GM19239 (cell line): ENCODE data around the gene PRKAA1.
"Not testable (repeated sequence)": the region's sequence is repeated elsewhere in the genome, so short reads cannot be mapped to it uniquely, and the experiment has no call there.

Experiments
- DNase-seq: peaks from one replicate; pipeline ENCODE4 v3.0.0; 2011; ENCODE audit warnings: low spot score; ENCODE audit not compliant: insufficient read length
- FAIRE-seq: peaks from 2 replicates; lab custom pipeline; 2011; peaks lifted over from hg19 to GRCh38; lab: Jason Lieb, UNC

PRKAA1 gene

DNA sequence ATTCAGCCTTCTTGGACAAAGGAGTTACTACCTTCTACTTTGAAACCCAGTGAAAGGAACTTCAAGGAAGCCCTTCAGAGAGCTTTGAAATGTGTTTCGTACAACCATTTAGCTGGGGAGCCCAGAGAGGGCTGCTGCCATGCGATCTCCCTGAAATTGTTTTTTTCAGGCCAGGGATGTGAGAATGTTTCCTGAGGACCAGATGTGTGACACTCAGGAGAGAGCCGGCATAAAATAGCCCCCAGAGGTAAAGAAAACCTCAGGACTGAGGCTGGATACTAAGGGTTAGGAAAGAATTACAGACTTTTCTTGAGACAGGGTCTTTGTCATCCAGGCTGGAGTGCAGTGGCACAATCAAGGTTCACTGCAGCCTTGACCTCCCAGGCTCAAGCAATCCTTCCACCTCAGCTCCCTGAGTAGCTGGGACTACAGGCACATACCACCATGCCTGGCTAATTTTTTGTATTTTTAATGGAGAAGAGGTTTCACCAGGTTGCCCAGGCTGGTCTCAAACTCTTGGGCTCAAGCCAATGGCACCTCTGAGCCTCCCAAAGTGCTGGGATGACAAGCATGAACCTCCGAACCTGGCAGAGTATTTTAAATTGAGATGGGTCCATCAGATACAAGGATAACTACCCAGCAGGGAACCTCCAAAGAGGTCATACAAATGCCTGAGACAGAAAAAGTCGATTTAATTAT, 28.5 kb upstream of the PRKAA1 start:
- DNase-seq (no peak), FAIRE-seq (no peak)

- FAIRE-seq, DNase-seq: not testable (repeated sequence)
Measured at GRCh38 chr5:40825461-40826043, 27.4 kb upstream of the PRKAA1 start.

DNA sequence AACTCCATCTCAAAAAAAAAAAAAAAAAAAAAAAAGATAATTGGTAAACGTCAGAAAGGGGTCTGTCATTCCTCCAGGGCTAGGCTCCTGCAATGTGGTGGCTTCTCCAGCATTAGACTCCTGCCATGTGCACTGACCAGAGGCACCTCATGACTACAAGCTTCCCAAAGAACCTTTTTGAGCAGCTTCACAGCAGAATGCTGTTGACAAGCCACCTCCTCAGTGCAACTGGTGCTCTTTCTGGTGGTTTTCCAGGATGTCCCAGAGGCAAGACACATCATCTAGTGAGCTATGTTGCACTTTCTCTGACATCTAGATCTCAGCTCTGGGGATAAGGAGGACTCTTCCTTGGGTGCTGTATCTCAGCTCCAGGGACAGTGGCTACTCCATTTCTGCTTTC, 25.3 kb upstream of the PRKAA1 start:
- FAIRE-seq (no peak), DNase-seq (no peak)

DNA sequence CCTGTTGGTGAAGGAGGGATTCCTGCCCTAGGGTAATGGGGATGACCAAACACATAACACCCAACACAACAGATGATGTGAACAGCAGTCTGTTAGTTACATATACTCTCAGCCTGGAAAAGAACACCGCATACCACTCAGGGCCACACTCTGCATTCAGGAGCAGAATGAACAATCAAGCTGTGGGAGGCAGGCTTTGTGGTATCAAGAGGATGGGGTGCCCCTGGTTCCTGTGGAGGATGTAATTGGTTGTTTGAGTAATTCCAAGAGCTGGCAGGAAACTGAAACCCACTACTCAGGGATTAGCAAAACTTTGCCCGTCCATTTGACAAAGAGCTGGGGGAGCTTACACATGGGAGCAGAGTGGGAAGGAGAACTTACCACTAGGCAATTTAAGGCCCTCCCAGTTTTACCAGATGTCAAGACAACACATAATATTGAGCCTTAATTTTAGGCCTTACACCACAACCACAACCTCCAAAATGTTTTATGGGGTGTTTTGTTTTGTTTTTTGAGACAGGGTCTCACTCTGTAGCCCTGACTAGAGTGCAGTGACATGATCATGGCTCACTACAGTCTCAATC, 15.6 kb upstream of the PRKAA1 start:
- no peak for DNase-seq
- no peak for FAIRE-seq

DNA sequence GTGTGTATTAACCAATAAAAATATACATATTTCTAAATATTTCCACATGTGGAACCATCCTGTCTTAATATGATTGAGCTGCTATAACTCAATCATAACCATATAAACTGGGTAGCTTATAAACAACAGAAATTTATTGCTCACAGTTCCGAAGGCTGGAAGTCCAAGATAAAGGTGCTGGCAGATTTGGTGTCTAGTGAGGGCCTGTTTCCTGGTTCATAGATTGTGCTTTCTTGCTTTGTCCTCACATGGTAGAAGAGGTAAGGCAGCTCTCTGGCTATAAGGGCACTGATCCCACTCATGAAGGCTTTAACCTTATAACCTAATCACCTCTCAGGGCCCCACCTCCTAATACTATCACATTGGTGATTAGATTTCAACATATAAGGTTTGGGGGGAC, 14.0 kb upstream of the PRKAA1 start:
- FAIRE-seq (no peak), DNase-seq (no peak)

DNA sequence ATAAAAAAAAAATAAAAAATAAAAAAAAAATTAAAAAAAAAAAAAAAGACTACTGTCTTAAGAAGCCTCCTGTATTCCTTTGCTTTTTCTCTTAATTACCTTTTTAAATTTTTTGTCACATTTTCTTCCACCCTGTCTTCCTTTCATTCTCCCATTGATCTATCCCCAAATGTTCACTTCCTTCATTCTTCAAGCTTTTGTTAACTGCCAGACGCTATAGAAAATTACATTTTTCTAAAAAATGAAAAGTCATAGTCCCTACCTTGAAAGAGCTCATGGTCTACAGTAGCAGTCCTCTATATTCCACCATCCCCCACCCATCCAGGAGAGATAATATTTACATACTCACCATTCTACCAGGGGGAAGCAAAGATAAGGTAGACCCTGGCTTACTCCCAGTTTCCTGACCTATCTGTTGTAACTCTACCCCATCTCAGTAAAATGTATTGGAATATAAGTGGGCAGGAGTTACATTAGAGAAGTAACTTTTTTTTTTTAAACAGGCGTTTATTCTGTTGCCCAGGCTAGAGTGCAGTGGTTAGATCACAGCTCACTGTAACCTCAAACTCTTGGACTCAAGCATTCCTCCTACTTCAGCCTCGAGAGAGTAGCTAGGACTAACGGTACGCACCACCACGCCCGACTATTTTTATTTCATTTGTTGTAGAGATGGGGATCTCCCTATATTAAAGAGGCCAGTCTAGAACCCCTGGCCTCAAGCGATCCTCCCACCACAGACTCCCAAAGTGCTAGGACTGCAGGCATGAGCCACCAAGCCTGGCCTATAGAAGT, 3.8 kb upstream of the PRKAA1 start:
- DNase-seq (no peak), FAIRE-seq (no peak)

DNA sequence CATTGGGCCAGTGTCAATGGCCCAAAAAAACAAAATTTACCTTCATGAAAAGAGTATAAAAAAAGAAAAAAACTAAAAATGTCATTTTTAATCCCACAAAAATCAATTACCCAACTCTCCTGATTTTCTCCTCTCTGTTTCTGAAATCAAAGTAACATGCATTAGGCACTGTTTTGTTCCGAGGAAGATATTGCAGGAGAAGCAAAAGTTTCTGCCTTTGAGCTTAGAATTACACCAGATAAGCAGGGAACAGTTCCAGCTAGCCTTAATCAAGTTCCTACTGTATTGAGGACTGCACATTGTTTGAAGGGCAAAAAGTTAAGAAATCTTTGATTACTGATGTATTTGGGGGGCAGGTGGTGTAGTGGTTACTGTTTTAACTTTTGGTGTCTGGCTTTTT, 1.1 kb upstream of the PRKAA1 start:
- DNase-seq (no peak), FAIRE-seq (no peak)

- DNase-seq = no peak
- no peak for FAIRE-seq
Measured at GRCh38 chr5:40798801-40799210, 632 bp upstream of the PRKAA1 start.

DNA sequence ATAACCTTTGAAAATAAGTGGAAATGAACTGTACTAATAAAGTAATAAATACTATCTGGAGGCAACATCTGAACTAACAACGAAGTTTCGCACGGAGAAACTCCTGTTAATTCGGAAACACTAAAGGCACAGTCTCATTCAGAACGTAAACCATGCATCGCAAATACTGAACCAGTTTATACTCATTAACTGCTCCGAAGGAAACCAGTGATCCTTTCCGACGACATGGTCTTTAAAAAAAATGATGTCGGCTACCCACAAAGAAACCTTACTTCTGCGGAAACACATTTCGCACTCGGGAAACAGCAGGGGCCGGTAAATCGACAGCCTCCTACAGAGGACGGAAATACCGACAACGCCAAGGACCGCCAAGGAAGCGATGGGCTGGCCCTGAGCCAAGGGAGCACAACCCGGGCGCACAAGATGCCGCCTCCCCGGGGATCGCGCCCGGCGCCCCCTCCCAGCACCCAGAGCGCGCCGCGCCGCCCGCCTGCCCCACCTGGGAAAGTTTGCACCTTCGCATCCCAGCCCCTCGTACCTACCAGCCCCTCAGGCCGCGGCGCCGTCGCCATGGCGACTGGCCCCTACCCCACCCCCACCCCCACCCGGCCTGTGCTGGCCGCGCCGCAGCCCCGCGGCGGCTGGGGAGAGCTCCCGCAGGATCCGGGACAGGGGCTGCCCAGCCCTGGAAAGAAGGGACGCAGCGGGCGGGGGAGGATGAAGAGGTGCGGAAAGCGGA, 732 bp downstream of the PRKAA1 start:
- DNase-seq (peak; percentile 44), FAIRE-seq (peak; percentile 66)

GRCh38 chr5:40796487-40796889, 1.7 kb downstream of the PRKAA1 start:
- no peak for DNase-seq
- no peak for FAIRE-seq

DNA sequence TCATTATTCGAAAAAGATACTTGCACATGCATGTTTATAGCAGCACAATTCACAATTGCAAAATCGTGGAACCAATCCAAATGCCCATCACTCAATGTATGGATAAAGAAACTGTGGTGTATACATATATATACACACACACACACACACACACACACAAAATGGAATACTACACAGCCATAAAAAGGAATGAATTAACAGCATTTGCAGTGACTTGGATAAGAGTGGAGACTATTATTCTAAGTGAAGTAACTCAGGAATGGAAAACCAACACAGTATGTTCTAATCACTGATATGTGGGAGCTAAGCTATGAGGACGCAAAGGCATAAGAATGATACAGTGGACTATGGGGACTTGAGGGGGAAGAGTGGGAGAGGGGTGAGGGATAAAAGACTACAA, 3.3 kb downstream of the PRKAA1 start:
- FAIRE-seq, DNase-seq: not testable (repeated sequence)

DNA sequence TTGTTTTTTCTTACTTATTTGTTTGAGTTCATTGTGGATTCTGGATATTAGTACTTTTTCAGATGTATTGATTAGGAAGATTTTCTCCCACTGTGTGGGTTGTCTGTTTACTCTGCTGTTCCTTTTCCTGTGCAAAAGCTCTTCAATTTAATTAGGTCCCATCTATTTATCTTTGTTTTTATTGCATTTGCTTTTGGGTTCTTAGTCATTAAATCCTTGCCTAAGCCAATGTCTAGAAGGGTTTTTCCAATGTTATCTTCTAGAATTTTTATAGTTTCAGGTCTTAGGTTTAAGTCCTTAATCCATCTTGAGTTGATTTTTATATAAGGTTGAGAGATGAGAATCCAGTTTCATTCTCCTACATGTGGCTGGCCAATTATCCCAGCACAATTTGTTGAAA, 3.8 kb downstream of the PRKAA1 start:
- not testable (repeated sequence) for FAIRE-seq, DNase-seq

- not testable (repeated sequence) for DNase-seq, FAIRE-seq
Measured at GRCh38 chr5:40792691-40793090, 5.5 kb downstream of the PRKAA1 start.

DNA sequence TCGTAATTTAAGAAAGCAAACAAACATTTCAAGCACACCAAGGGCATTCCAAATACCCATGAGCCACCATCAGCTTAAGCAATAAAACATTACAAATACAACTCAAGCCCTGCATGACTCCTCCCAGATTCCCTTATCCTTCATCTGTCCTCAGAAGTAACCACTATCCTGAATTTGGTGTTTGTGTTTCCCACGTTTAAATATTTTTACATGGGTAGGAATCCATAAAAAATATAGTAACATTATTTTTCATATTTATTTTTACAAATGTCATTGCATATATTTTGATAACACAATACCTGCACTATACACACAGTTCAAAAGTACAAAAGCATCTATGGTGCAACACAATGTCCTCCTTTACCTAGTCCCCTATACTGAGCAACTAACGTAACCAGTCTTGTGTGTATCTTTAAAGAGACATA, 6.4 kb downstream of the PRKAA1 start:
- no peak for DNase-seq
- no peak for FAIRE-seq

GRCh38 chr5:40790947-40791593, 7.1 kb downstream of the PRKAA1 start:
- DNase-seq = no peak
- no peak for FAIRE-seq

GRCh38 chr5:40788941-40789340, 9.2 kb downstream of the PRKAA1 start:
- not testable (repeated sequence) for FAIRE-seq, DNase-seq

DNA sequence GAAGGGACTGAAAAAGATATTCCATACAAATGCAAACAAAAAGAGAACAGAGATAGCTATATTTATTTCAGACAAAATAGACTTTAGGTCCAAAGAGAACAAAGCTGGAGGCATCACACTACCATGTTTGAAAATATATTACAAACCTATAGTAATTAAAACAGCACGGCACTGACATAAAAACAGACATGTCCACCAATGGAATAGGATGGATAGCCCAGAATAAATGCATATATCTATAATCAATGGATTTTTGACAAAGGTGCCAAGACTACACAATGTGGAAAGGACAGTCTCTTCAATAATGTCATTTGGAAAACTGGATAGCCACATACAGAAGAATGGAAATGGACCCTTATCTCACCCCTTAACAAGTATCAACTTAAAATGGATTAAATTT, 10.2 kb downstream of the PRKAA1 start:
- no peak for DNase-seq

DNA sequence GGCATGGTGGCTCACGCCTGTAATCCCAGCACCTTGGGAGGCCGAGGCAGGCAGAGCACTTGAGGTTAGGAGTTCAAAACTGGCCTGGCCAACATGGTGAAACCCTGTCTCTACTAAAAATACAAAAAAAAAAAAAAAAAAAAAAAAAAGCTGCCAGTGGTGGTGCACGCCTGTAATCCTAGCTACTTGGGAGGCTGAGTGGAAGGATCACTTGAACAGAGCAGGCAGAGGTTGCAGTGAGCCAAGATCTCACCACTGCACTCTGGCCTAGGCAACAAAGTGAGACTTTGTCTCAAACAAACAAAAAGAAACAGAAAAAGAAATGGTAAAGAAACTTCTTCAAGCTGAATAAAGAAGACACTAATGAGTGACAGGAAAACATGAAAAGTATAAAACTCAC, 11.5 kb downstream of the PRKAA1 start:
- DNase-seq, FAIRE-seq: not testable (repeated sequence)

More for the DNA sequence above, 10.2 kb downstream of the PRKAA1 start:
- no peak for FAIRE-seq

- FAIRE-seq (no peak), DNase-seq (no peak)
Measured at GRCh38 chr5:40784916-40785315, 13.3 kb downstream of the PRKAA1 start.
